Liver (tissue), 9 donors: ENCODE results near the gene TRMT11. TPM values are rescaled to one million over a fixed set of nuclear protein-coding genes. Genes with fewer than 3 reads are reported as not detected.

ENCODE experiments used
- DNase-seq: peaks from one replicate; pipeline ENCODE4 v3.0.0-alpha.2; 2017; ENCODE audit warnings: low spot score
- H3K27ac ChIP-seq, 2 donors: one replicate each; pipeline ENCODE4 v1.7.0; 2013; ENCODE audit warnings: inconsistent platforms in 2 of 2, low read length in 2 of 2, control low read depth in 1 of 2, low read depth in 1 of 2, mild to moderate bottlenecking in 1 of 2
- H3K27me3 ChIP-seq, 4 donors: one replicate each; pipeline versions ENCODE4 v1.6.1 to v1.7.0; 2013; ENCODE audit warnings: low read length in 3 of 4, inconsistent platforms in 1 of 4, mild to moderate bottlenecking in 1 of 4, moderate library complexity in 1 of 4; ENCODE audit not compliant: control insufficient read depth in 4 of 4, insufficient read depth in 4 of 4
- H3K36me3 ChIP-seq, 4 donors: one replicate each; pipeline versions ENCODE4 v1.6.1 to v1.7.0; 2013; ENCODE audit warnings: low read length in 3 of 4, mild to moderate bottlenecking in 3 of 4, low read depth in 1 of 4, moderate library complexity in 1 of 4; ENCODE audit not compliant: control insufficient read depth in 4 of 4, insufficient read depth in 3 of 4
- H3K4me1 ChIP-seq, 4 donors: one replicate each; pipeline versions ENCODE4 v1.6.1 to v1.7.0; 2013; ENCODE audit warnings: low read length in 3 of 4, mild to moderate bottlenecking in 3 of 4, moderate library complexity in 1 of 4; ENCODE audit not compliant: control insufficient read depth in 4 of 4, insufficient read depth in 4 of 4
- H3K4me3 ChIP-seq, 3 donors: one replicate each; pipeline versions ENCODE4 v1.6.1 to v1.7.0; 2013; ENCODE audit warnings: low read length in 3 of 3, control low read depth in 1 of 3, low read depth in 1 of 3, mild to moderate bottlenecking in 1 of 3
- H3K9ac ChIP-seq, 2 donors: one replicate each; pipeline ENCODE4 v1.7.0; 2013; ENCODE audit warnings: low read length in 2 of 2, mild to moderate bottlenecking in 2 of 2, moderate library complexity in 2 of 2, control low read depth in 1 of 2, low read depth in 1 of 2
- H3K9me3 ChIP-seq, 4 donors: one replicate each; pipeline versions ENCODE4 v1.6.1 to v1.7.0; 2013; ENCODE audit warnings: low read length in 3 of 4; ENCODE audit not compliant: control insufficient read depth in 4 of 4
- EGR1 ChIP-seq, 2 donors: IDR thresholded peaks; 2 replicates each; pipeline ENCODE4 v1.6.1; 2016 to 2018; ENCODE audit warnings: antibody characterized with exemption in 2 of 2, low read depth in 2 of 2
- FOXA1 ChIP-seq: IDR thresholded peaks from 2 replicates; pipeline ENCODE4 v1.6.1; 2016; ENCODE audit warnings: antibody characterized with exemption
- GABPA ChIP-seq, 2 donors: IDR thresholded peaks in 1 of 2; conservative IDR thresholded peaks in 1 of 2; 2 replicates each; pipeline ENCODE4 v1.6.1; 2016; ENCODE audit warnings: antibody characterized with exemption in 2 of 2, mild to moderate bottlenecking in 1 of 2, moderate library complexity in 1 of 2
- HNF4A ChIP-seq, 2 donors: conservative IDR thresholded peaks; 2 replicates each; pipeline ENCODE4 v1.6.1; 2016; ENCODE audit warnings: antibody characterized with exemption in 2 of 2, mild to moderate bottlenecking in 2 of 2
- HNF4G ChIP-seq: IDR thresholded peaks from 2 replicates; pipeline ENCODE4 v1.6.1; 2016; ENCODE audit warnings: antibody characterized with exemption
- JUND ChIP-seq, 2 donors: IDR thresholded peaks; 2 replicates each; pipeline ENCODE4 v1.6.1; 2016; ENCODE audit warnings: antibody characterized with exemption in 2 of 2
- NR2F2 ChIP-seq: IDR thresholded peaks from 2 replicates; pipeline ENCODE4 v1.6.1; 2016; ENCODE audit warnings: antibody characterized with exemption
- RAD21 ChIP-seq, 2 donors: IDR thresholded peaks; 2 replicates each; pipeline ENCODE4 v1.6.1; 2016; ENCODE audit warnings: antibody characterized with exemption in 2 of 2, mild to moderate bottlenecking in 2 of 2
- RXRA ChIP-seq, 2 donors: IDR thresholded peaks; 2 replicates each; pipeline ENCODE4 v1.6.1; 2017 to 2018; ENCODE audit warnings: antibody characterized with exemption in 2 of 2, mild to moderate bottlenecking in 1 of 2
- SP1 ChIP-seq: IDR thresholded peaks from 2 replicates; pipeline ENCODE4 v1.6.1; 2018; ENCODE audit warnings: antibody characterized with exemption, mild to moderate bottlenecking
- TAF1 ChIP-seq: conservative IDR thresholded peaks from 2 replicates; pipeline ENCODE4 v1.6.1; 2016; ENCODE audit warnings: antibody characterized with exemption, mild to moderate bottlenecking
- YY1 ChIP-seq: IDR thresholded peaks from 2 replicates; pipeline ENCODE4 v1.6.1; 2016; ENCODE audit warnings: antibody characterized with exemption, mild to moderate bottlenecking
- WGBS: extraction: QIAGEN DNeasy Blood & Tissue Kit; methylation state at CpG from one replicate; pipeline ENCODE4 v1.1.7; 2013; 5-methylcytosine and 5-hydroxymethylcytosine counted together
- polyA plus RNA-seq, 2 donors: library from polyadenylated mRNA; stranded (reverse) in 1 of 2; unstranded in 1 of 2; fragments of 200-250 nt in 1 of 2; fragments of >200 nt in 1 of 2; fragmentation: Nextera tagmentation in 1 of 2; extraction: Ambion mirVana in 1 of 2; gene quantifications; one replicate each; pipeline versions ENCODE4 v1.2.1 to v1.2.3, GENCODE V29; 2013 to 2015
- total RNA-seq, 2 donors: library from RNA; depleted of rRNA; stranded (reverse); fragments of >200 nt; gene quantifications; one replicate each; pipeline ENCODE4 v1.2.3, GENCODE V29; 2014
- TF ChIP-seq, protein P1 (sequence below): fragments of 150-350 bp; IDR thresholded peaks from 2 replicates; pipeline ENCODE4 v1.5.1; 2017; ENCODE audit warnings: improper control_type of control experiment, low read depth, low read length; ENCODE audit not compliant: missing input control
- TF ChIP-seq, protein P2 (sequence below): IDR thresholded peaks from 2 replicates; pipeline ENCODE4 v1.6.1; 2016; ENCODE audit warnings: antibody characterized with exemption, mild to moderate bottlenecking
- TF ChIP-seq, protein P3 (sequence below): IDR thresholded peaks from 2 replicates; pipeline ENCODE4 v1.6.1; 2016; ENCODE audit warnings: antibody characterized with exemption
- TF ChIP-seq, protein P4 (sequence below): IDR thresholded peaks from 2 replicates; pipeline ENCODE4 v1.6.1; 2016; ENCODE audit warnings: antibody characterized with exemption
- donor health status: healthy.
- donor health status: healthy.
- donor health status: healthy.
- donor health status: healthy.
- donor health status: healthy.

The TRMT11 gene
- total and polyA plus RNA-seq, 4 donors = 9.9 to 82.3 (median 17.2) TPM

DNA sequence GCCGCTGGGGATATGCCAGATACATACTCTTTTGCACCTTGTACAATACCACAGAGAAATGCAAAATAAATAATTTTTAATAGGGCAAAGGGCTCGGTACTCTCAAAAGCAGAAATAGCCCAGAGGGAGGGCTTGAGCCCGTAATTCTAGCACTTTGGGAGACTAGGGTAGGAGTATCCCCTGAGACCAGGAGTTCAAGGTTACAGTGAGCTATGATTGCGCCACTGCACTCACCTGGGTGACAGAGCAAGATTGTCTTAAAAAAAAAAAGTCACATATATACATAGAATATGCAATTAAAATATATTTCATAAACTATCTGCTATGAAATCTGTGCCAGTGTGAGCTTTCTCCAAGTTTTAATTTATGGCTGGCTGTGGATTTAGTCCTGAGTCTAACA is 818 bp upstream of the TRMT11 start:
- Histone ChIP-seq H3K4me3 (peak overlapping the region; percentile 80 to 93 (median 85)), H3K4me1 (peaks cover 6 to 31% (median 24%) of the 10 kb centered on the region in 4 donors), H3K27me3 (no peaks in the 10 kb centered on the region), H3K36me3 (no peaks in the 10 kb centered on the region), H3K27ac (peak overlapping the region; percentile 82 to 90), H3K9ac (peak overlapping the region in 1 of 2 donors; percentile 91), H3K9me3 (no peaks in the 10 kb centered on the region)
- no peak for DNase-seq
- WGBS = 49% methylated on average over 4 of the region's 4 CpGs
- TF ChIP-seq, protein P1, sequence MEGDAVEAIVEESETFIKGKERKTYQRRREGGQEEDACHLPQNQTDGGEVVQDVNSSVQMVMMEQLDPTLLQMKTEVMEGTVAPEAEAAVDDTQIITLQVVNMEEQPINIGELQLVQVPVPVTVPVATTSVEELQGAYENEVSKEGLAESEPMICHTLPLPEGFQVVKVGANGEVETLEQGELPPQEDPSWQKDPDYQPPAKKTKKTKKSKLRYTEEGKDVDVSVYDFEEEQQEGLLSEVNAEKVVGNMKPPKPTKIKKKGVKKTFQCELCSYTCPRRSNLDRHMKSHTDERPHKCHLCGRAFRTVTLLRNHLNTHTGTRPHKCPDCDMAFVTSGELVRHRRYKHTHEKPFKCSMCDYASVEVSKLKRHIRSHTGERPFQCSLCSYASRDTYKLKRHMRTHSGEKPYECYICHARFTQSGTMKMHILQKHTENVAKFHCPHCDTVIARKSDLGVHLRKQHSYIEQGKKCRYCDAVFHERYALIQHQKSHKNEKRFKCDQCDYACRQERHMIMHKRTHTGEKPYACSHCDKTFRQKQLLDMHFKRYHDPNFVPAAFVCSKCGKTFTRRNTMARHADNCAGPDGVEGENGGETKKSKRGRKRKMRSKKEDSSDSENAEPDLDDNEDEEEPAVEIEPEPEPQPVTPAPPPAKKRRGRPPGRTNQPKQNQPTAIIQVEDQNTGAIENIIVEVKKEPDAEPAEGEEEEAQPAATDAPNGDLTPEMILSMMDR = no peak
- TF ChIP-seq GABPA (IDR thresholded peaks at IDR 0.05 in 1 of 2, conservative IDR thresholded peaks at IDR 0.05 in 1 of 2) = no peak
- no peak for TF ChIP-seq RAD21 (IDR thresholded peaks at IDR 0.05)
- peak; percentile 35 to 39 for TF ChIP-seq HNF4A (conservative IDR thresholded peaks at IDR 0.05)
- no peak for TF ChIP-seq SP1
- TF ChIP-seq, protein P2, sequence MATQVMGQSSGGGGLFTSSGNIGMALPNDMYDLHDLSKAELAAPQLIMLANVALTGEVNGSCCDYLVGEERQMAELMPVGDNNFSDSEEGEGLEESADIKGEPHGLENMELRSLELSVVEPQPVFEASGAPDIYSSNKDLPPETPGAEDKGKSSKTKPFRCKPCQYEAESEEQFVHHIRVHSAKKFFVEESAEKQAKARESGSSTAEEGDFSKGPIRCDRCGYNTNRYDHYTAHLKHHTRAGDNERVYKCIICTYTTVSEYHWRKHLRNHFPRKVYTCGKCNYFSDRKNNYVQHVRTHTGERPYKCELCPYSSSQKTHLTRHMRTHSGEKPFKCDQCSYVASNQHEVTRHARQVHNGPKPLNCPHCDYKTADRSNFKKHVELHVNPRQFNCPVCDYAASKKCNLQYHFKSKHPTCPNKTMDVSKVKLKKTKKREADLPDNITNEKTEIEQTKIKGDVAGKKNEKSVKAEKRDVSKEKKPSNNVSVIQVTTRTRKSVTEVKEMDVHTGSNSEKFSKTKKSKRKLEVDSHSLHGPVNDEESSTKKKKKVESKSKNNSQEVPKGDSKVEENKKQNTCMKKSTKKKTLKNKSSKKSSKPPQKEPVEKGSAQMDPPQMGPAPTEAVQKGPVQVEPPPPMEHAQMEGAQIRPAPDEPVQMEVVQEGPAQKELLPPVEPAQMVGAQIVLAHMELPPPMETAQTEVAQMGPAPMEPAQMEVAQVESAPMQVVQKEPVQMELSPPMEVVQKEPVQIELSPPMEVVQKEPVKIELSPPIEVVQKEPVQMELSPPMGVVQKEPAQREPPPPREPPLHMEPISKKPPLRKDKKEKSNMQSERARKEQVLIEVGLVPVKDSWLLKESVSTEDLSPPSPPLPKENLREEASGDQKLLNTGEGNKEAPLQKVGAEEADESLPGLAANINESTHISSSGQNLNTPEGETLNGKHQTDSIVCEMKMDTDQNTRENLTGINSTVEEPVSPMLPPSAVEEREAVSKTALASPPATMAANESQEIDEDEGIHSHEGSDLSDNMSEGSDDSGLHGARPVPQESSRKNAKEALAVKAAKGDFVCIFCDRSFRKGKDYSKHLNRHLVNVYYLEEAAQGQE = no peak

DNA sequence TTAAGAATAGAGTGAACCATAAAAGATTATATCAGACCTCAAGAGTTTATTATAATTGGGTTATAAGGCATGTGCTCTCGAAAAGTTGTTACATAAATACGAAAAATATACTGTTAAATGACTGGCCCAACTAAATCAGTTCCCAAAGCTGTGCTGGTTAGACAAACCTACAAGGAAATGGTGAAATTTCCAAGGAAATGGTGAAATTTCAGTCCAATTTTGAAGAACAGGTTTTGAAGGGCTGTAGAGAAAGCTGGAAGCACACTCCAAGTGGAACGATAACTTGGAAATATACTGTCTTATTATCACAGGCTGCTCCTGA is 400 bp upstream of the TRMT11 start:
- H3K9me3 ChIP-seq = no peaks in the 10 kb centered on the region

More for the DNA sequence above, 400 bp upstream of the TRMT11 start:
- Histone ChIP-seq H3K4me1 (peaks cover 5 to 32% (median 23%) of the 10 kb centered on the region in 4 donors), H3K27ac (peak overlapping the region; percentile 82 to 90), H3K36me3 (no peaks in the 10 kb centered on the region), H3K27me3 (no peaks in the 10 kb centered on the region), H3K4me3 (peak overlapping the region; percentile 80 to 93 (median 85)), H3K9ac (peak overlapping the region; percentile 79 to 91)
- no peak for DNase-seq
- WGBS = 2% methylated on average over 3 of the region's 3 CpGs
- no peak for TF ChIP-seq JUND (IDR thresholded peaks at IDR 0.05)
- TF ChIP-seq RAD21 (IDR thresholded peaks at IDR 0.05) = no peak
- TF ChIP-seq TAF1 = no peak
- TF ChIP-seq FOXA1 = no peak
- TF ChIP-seq, protein P3, sequence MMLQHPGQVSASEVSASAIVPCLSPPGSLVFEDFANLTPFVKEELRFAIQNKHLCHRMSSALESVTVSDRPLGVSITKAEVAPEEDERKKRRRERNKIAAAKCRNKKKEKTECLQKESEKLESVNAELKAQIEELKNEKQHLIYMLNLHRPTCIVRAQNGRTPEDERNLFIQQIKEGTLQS = no peak
- no peak for TF ChIP-seq GABPA (IDR thresholded peaks at IDR 0.05 in 1 of 2, conservative IDR thresholded peaks at IDR 0.05 in 1 of 2)
- no peak for TF ChIP-seq HNF4G
- no peak for TF ChIP-seq RXRA (IDR thresholded peaks at IDR 0.05)
- no peak for TF ChIP-seq EGR1 (IDR thresholded peaks at IDR 0.05; ENCODE audit: low read depth in 2 of 2)
- no peak for TF ChIP-seq HNF4A (conservative IDR thresholded peaks at IDR 0.05)
- no peak for TF ChIP-seq YY1
- TF ChIP-seq, protein P2 = no peak
- TF ChIP-seq, protein P4, sequence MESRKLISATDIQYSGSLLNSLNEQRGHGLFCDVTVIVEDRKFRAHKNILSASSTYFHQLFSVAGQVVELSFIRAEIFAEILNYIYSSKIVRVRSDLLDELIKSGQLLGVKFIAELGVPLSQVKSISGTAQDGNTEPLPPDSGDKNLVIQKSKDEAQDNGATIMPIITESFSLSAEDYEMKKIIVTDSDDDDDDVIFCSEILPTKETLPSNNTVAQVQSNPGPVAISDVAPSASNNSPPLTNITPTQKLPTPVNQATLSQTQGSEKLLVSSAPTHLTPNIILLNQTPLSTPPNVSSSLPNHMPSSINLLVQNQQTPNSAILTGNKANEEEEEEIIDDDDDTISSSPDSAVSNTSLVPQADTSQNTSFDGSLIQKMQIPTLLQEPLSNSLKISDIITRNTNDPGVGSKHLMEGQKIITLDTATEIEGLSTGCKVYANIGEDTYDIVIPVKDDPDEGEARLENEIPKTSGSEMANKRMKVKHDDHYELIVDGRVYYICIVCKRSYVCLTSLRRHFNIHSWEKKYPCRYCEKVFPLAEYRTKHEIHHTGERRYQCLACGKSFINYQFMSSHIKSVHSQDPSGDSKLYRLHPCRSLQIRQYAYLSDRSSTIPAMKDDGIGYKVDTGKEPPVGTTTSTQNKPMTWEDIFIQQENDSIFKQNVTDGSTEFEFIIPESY = no peak
- no peak for TF ChIP-seq NR2F2
- TF ChIP-seq SP1 = no peak
